HEK293 (cell line): ENCODE data around the gene NPR2.

ENCODE experiments used
- CTCF ChIA-PET: fragments of 350-600 bp; formaldehyde crosslinking; extraction: SDS; loops from one replicate; lab custom pipeline; 2021; ENCODE audit warnings: antibody characterized with exemption; lab: Yijun Ruan, JAX
- POLR2A ChIA-PET: fragments of 300-600 bp; formaldehyde crosslinking; extraction: SDS; loops from one replicate; lab custom pipeline; 2020; ENCODE audit warnings: antibody characterized with exemption, inconsistent platforms; lab: Yijun Ruan, JAX
- H3K27ac ChIP-seq: fragments of 200-500 bp; sonication (Bioruptor generic); 2 replicates; pipeline ENCODE4 v1.5.1; 2014; ENCODE audit warnings: low read depth, low read length, control low read depth, inconsistent platforms; ENCODE audit errors: extremely low read depth
- H3K36me3 ChIP-seq, 2 experiments: fragments of 200-500 bp in 1 of 2; sonication (Bioruptor generic) in 1 of 2; 1 replicate in 1 of 2; 2 replicates in 1 of 2; pipeline ENCODE4 v1.5.1; 2014 to 2017; ENCODE audit warnings: inconsistent platforms in 2 of 2, low read length in 2 of 2; ENCODE audit not compliant: control insufficient read depth in 2 of 2, insufficient read depth in 1 of 2
- H3K4me1 ChIP-seq: fragments of 200-500 bp; sonication (Bioruptor generic); 2 replicates; pipeline ENCODE4 v1.5.1; 2014; ENCODE audit warnings: mild to moderate bottlenecking, low read length, inconsistent platforms; ENCODE audit not compliant: control insufficient read depth, insufficient read depth
- H3K4me3 ChIP-seq: 2 replicates; pipeline ENCODE4 v1.5.1; 2011; ENCODE audit warnings: low read depth, mild to moderate bottlenecking, control low read depth, low read length, moderate library complexity
- H3K9me3 ChIP-seq: fragments of 200-500 bp; sonication (Bioruptor generic); 2 replicates; pipeline ENCODE4 v1.5.1; 2014; ENCODE audit warnings: low read depth, low read length, inconsistent platforms; ENCODE audit not compliant: control insufficient read depth, insufficient read depth
- ATF2 ChIP-seq: fragments of 450-650 bp; formaldehyde crosslinking; IDR thresholded peaks from 2 replicates; pipeline ENCODE4 v1.5.1; 2016; ENCODE audit warnings: missing biosample characterization, missing genetic modification characterization, low read depth
- HOXA7 ChIP-seq: sonication (generic); formaldehyde crosslinking; IDR thresholded peaks from 2 replicates; pipeline ENCODE4 v1.8.1; 2022; ENCODE audit warnings: missing genetic modification reagents, borderline replicate concordance
- HOXD13 ChIP-seq: sonication (generic); formaldehyde crosslinking; IDR thresholded peaks from 2 replicates; pipeline ENCODE4 v1.8.0; 2022; ENCODE audit warnings: missing genetic modification reagents, borderline replicate concordance
- SP2 ChIP-seq: fragments of 450-650 bp; formaldehyde crosslinking; IDR thresholded peaks from 2 replicates; pipeline ENCODE4 v1.5.1; 2016; ENCODE audit warnings: missing biosample characterization, missing genetic modification characterization
- ZBTB44 ChIP-seq: fragments of 450-650 bp; IDR thresholded peaks from 2 replicates; pipeline ENCODE4 v1.5.1; 2018; ENCODE audit warnings: missing biosample characterization, mild to moderate bottlenecking, missing genetic modification characterization
- ZFHX2 ChIP-seq: fragments of 450-650 bp; formaldehyde crosslinking; conservative IDR thresholded peaks from 2 replicates; pipeline ENCODE4 v1.5.1; 2016; ENCODE audit warnings: missing biosample characterization, missing genetic modification characterization
- ZNF10 ChIP-seq: fragments of 450-650 bp; formaldehyde crosslinking; IDR thresholded peaks from 2 replicates; pipeline ENCODE4 v1.5.1; 2017; ENCODE audit warnings: missing biosample characterization, missing genetic modification characterization
- ZNF174 ChIP-seq: fragments of 450-650 bp; formaldehyde crosslinking; IDR thresholded peaks from 2 replicates; pipeline ENCODE4 v1.5.0; 2017; ENCODE audit warnings: missing biosample characterization, mild to moderate bottlenecking, missing genetic modification characterization
- ZNF266 ChIP-seq: fragments of 450-650 bp; formaldehyde crosslinking; IDR thresholded peaks from 2 replicates; pipeline ENCODE4 v1.5.1; 2016; ENCODE audit warnings: missing biosample characterization, missing genetic modification characterization, low read depth
- ZNF354C ChIP-seq: fragments of 450-650 bp; formaldehyde crosslinking; IDR thresholded peaks from 2 replicates; pipeline ENCODE4 v1.5.1; 2016; ENCODE audit warnings: missing biosample characterization, missing genetic modification characterization, low read depth, borderline replicate concordance
- ZNF596 ChIP-seq: fragments of 450-650 bp; IDR thresholded peaks from 2 replicates; pipeline ENCODE4 v1.5.0; 2018; ENCODE audit warnings: missing biosample characterization, mild to moderate bottlenecking, missing genetic modification characterization, moderate library complexity
- ZNF629 ChIP-seq: fragments of 450-650 bp; formaldehyde crosslinking; IDR thresholded peaks from 2 replicates; pipeline ENCODE4 v1.5.1; 2017; ENCODE audit warnings: missing biosample characterization, missing genetic modification characterization
- ZNF658 ChIP-seq: fragments of 450-650 bp; formaldehyde crosslinking; IDR thresholded peaks from 2 replicates; pipeline ENCODE4; 2016; ENCODE audit warnings: missing biosample characterization, missing genetic modification characterization
- ZNF664 ChIP-seq: fragments of 450-650 bp; formaldehyde crosslinking; IDR thresholded peaks from 2 replicates; pipeline ENCODE4 v1.5.1; 2016; ENCODE audit warnings: missing biosample characterization, missing genetic modification characterization
- ZSCAN23 ChIP-seq: fragments of 450-650 bp; formaldehyde crosslinking; IDR thresholded peaks from 2 replicates; pipeline ENCODE4 v1.5.1; 2016; ENCODE audit warnings: missing biosample characterization, missing genetic modification characterization
- ZXDB ChIP-seq: fragments of 450-650 bp; formaldehyde crosslinking; IDR thresholded peaks from 2 replicates; pipeline ENCODE4 v1.5.1; 2016; ENCODE audit warnings: missing biosample characterization, missing genetic modification characterization
- TF ChIP-seq, protein P1 (sequence below): fragments of 450-650 bp; formaldehyde crosslinking; IDR thresholded peaks from 2 replicates; pipeline ENCODE4 v1.5.1; 2016; ENCODE audit warnings: missing biosample characterization, missing genetic modification characterization, borderline replicate concordance
- TF ChIP-seq, protein P2 (sequence below): fragments of 450-650 bp; formaldehyde crosslinking; IDR thresholded peaks from 2 replicates; pipeline ENCODE4 v1.5.1; 2016; ENCODE audit warnings: missing biosample characterization, missing genetic modification characterization
- TF ChIP-seq, protein P3 (sequence below): sonication (generic); formaldehyde crosslinking; IDR thresholded peaks from 2 replicates; pipeline ENCODE4 v1.8.1; 2022; ENCODE audit warnings: mild to moderate bottlenecking, moderate library complexity, missing genetic modification reagents

Gene NPR2

GRCh38 chr9:35795695-35796094 lies 4.3 kb downstream of the NPR2 start (continued):
- TF ChIP-seq, protein P1, sequence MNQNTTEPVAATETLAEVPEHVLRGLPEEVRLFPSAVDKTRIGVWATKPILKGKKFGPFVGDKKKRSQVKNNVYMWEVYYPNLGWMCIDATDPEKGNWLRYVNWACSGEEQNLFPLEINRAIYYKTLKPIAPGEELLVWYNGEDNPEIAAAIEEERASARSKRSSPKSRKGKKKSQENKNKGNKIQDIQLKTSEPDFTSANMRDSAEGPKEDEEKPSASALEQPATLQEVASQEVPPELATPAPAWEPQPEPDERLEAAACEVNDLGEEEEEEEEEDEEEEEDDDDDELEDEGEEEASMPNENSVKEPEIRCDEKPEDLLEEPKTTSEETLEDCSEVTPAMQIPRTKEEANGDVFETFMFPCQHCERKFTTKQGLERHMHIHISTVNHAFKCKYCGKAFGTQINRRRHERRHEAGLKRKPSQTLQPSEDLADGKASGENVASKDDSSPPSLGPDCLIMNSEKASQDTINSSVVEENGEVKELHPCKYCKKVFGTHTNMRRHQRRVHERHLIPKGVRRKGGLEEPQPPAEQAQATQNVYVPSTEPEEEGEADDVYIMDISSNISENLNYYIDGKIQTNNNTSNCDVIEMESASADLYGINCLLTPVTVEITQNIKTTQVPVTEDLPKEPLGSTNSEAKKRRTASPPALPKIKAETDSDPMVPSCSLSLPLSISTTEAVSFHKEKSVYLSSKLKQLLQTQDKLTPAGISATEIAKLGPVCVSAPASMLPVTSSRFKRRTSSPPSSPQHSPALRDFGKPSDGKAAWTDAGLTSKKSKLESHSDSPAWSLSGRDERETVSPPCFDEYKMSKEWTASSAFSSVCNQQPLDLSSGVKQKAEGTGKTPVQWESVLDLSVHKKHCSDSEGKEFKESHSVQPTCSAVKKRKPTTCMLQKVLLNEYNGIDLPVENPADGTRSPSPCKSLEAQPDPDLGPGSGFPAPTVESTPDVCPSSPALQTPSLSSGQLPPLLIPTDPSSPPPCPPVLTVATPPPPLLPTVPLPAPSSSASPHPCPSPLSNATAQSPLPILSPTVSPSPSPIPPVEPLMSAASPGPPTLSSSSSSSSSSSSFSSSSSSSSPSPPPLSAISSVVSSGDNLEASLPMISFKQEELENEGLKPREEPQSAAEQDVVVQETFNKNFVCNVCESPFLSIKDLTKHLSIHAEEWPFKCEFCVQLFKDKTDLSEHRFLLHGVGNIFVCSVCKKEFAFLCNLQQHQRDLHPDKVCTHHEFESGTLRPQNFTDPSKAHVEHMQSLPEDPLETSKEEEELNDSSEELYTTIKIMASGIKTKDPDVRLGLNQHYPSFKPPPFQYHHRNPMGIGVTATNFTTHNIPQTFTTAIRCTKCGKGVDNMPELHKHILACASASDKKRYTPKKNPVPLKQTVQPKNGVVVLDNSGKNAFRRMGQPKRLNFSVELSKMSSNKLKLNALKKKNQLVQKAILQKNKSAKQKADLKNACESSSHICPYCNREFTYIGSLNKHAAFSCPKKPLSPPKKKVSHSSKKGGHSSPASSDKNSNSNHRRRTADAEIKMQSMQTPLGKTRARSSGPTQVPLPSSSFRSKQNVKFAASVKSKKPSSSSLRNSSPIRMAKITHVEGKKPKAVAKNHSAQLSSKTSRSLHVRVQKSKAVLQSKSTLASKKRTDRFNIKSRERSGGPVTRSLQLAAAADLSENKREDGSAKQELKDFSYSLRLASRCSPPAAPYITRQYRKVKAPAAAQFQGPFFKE (tag by site-specific recombination), result no peak
- no peak for TF ChIP-seq HOXA7 (CRISPR knock-in tag)
- no peak for TF ChIP-seq ZNF174 (tag by site-specific recombination)
- TF ChIP-seq ZNF10, result no peak
- TF ChIP-seq ZNF354C (tag by site-specific recombination), result no peak
- TF ChIP-seq HOXD13 (CRISPR knock-in tag), result no peak
- TF ChIP-seq ZNF266 (tag by site-specific recombination), result no peak
- TF ChIP-seq ZXDB (tag by site-specific recombination), result no peak

- Histone ChIP-seq H3K27ac (no peak overlapping the region), H3K36me3 (peaks cover 0 to 35% of the 10 kb centered on the region in 2 experiments; a peak in 2 of 3 replicates), H3K4me1 (no peaks in the 10 kb centered on the region), H3K4me3 (no peak overlapping the region), H3K9me3 (no peaks in the 10 kb centered on the region)
- TF ChIP-seq ATF2 (peak; percentile 73; the same call in 1 of the 2 replicates), ZFHX2 (no peak)
- ChIA-PET POLR2A (interaction anchor here (1.3 kb wide), 1 partner anchor 14 kb away, joined by 6 read pairs; the partner anchor contains the start of gene SPAG8), CTCF (interaction anchor here (0.6 to 1.2 kb wide), 3 partner anchors 10 to 113 kb away, joined by 3 to 7 read pairs (median 4); no protein-coding TSS in a partner anchor)
Measured at GRCh38 chr9:35797311-35798109, 6.1 kb downstream of the NPR2 start.

DNA sequence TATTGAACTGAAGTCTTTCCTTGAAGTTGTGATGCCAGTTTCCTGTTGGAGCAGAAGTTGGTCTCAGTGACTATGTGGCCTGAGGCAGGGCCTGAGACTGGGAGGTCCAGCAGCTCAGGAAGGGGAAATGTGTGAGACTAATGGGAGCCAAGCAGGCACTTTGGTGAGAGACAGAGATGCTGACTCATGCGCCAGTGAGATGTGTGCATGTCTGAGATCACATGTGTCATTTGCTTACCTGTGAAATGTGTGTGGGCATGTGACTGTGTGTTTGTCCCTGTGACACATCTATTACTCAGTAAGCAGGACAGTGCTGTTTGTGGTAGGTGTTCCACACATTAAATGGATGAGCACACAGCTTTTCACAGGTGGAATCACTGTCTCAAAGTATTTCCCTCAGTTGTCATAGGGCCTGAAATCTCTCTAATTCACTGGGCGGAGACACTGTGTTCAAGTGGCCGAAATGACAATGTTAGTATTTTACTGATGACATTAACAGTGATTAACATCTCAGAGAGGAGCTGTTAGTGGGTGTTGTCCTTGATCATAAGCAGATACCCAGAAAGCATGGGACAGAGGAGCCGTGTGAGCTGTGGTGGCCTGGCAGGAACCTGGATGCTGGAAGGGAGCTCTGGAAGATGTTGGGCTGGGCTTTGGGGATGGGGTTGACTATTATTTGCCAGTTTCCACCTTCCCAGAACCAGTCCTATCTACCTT lies 7.4 kb downstream of the NPR2 start:
- CTCF ChIA-PET, result interaction anchor here (0.7 to 1.9 kb wide), 4 partner anchors 8 to 83 kb away, joined by 3 to 10 read pairs (median 4); no protein-coding TSS in a partner anchor
- POLR2A ChIA-PET, result interaction anchor here (1.3 kb wide), 1 partner anchor 13 kb away, joined by 6 read pairs; the partner anchor contains the start of gene SPAG8
- Histone ChIP-seq H3K4me1 (no peaks in the 10 kb centered on the region), H3K36me3 (peaks cover 0 to 33% of the 10 kb centered on the region in 2 experiments; a peak in 2 of 3 replicates), H3K9me3 (no peaks in the 10 kb centered on the region), H3K4me3 (no peak overlapping the region), H3K27ac (no peak overlapping the region)
- TF ChIP-seq ZBTB44 (tag by site-specific recombination), result no peak
- no peak for TF ChIP-seq ZNF658 (tag by site-specific recombination)
- TF ChIP-seq ZNF596 (tag by site-specific recombination), result no peak
- TF ChIP-seq, protein P2, sequence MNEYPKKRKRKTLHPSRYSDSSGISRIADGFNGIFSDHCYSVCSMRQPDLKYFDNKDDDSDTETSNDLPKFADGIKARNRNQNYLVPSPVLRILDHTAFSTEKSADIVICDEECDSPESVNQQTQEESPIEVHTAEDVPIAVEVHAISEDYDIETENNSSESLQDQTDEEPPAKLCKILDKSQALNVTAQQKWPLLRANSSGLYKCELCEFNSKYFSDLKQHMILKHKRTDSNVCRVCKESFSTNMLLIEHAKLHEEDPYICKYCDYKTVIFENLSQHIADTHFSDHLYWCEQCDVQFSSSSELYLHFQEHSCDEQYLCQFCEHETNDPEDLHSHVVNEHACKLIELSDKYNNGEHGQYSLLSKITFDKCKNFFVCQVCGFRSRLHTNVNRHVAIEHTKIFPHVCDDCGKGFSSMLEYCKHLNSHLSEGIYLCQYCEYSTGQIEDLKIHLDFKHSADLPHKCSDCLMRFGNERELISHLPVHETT (tag by site-specific recombination), result 0 out of 2 replicates have a peak, but pooled peaks have one; percentile 23
- TF ChIP-seq ZNF664 (tag by site-specific recombination), result no peak
- peak; percentile 33; the same call in 1 of the 2 replicates for TF ChIP-seq ZNF629 (tag by site-specific recombination)
- TF ChIP-seq, protein P3, sequence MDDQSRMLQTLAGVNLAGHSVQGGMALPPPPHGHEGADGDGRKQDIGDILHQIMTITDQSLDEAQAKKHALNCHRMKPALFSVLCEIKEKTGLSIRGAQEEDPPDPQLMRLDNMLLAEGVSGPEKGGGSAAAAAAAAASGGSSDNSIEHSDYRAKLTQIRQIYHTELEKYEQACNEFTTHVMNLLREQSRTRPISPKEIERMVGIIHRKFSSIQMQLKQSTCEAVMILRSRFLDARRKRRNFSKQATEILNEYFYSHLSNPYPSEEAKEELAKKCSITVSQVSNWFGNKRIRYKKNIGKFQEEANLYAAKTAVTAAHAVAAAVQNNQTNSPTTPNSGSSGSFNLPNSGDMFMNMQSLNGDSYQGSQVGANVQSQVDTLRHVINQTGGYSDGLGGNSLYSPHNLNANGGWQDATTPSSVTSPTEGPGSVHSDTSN (CRISPR knock-in tag), result no peak
- no peak for TF ChIP-seq SP2
- 0 out of 2 replicates have a peak, but pooled peaks have one; percentile 9 for TF ChIP-seq ZFHX2
- no peak for TF ChIP-seq ZSCAN23 (tag by site-specific recombination)
- TF ChIP-seq, all 188 proteins: peak for 3
